ENCODE measurements around the gene SLC6A3.

SLC6A3 gene

DNA sequence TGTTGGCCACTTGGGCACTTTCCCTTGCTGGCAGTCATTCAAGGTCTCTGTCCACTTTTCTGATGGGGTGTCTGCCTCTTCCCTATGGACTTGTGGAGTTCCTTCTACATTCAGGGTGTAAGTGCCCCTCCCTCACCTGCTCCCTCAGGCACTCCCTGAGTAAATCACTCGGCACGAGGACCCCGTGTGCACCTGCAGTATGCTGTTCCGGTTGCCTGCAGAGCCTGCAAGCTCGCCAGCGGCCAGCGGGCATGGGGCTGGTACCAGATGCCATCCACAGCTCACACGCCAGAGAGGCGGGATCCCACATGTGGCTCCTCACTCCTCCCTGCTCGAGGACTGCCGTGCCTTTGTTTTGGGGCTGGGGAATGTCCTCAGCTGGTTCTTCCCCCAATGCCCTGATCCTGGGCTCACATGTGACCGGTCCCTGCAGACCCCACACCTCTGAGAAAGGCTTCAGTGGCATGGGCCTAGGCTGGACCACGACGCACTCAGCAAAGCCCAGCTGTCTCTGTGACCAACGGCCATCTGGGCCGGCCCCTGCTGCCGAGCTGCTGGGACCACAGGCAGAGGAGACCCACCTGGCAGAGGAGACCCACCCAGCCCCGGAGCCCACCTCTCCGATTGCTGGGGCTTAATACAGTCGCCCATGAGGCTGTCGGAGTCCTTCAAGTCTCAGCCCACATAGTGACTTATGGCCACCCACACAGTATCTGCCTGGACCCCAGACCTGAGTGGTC, 54.2 kb downstream of the SLC6A3 start:
- TF ChIP-seq, protein P1, sequence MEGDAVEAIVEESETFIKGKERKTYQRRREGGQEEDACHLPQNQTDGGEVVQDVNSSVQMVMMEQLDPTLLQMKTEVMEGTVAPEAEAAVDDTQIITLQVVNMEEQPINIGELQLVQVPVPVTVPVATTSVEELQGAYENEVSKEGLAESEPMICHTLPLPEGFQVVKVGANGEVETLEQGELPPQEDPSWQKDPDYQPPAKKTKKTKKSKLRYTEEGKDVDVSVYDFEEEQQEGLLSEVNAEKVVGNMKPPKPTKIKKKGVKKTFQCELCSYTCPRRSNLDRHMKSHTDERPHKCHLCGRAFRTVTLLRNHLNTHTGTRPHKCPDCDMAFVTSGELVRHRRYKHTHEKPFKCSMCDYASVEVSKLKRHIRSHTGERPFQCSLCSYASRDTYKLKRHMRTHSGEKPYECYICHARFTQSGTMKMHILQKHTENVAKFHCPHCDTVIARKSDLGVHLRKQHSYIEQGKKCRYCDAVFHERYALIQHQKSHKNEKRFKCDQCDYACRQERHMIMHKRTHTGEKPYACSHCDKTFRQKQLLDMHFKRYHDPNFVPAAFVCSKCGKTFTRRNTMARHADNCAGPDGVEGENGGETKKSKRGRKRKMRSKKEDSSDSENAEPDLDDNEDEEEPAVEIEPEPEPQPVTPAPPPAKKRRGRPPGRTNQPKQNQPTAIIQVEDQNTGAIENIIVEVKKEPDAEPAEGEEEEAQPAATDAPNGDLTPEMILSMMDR (IDR thresholded peaks at IDR 0.05) = no peak
- Histone ChIP-seq H3K9me3 (no peaks in the 10 kb centered on the region), H3K4me1 (ENCODE audit: control insufficient read depth in 1 of 2, insufficient read depth in 1 of 2, low read depth in 1 of 2, low read length in 1 of 2) (peaks cover 4 to 7% of the 10 kb centered on the region in 2 experiments), H3K27ac (no peak overlapping the region), H3K27me3 (peaks cover 98% of the 10 kb centered on the region), H3K36me3 (no peaks in the 10 kb centered on the region), H3K4me3 (ENCODE audit: low read depth in 1 of 2, low read length in 1 of 2) (no peak overlapping the region)

DNA sequence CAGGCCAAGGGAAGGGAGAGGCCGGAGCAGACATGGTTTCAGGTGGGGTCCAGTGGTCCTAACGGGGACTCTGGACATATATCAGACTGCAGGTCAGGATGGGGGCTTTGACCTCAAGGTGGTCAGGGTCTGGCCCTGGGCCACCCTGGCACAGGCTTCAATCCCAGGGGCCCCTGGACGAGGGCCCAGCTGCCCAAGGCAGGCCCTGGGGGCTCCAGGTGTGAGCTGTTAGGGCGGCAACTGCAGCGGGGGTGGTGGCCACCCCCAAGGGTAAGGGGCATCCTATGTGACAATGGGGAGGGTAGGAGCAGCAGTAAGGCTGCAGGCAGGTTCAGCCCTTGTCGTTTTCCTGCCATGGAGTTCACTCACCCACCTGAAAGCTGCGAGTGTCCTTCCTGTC, 54.9 kb downstream of the SLC6A3 start:
- peaks cover 98% of the 10 kb centered on the region for H3K27me3 ChIP-seq
- TF ChIP-seq, protein P1 (IDR thresholded peaks at IDR 0.05) = no peak

DNA sequence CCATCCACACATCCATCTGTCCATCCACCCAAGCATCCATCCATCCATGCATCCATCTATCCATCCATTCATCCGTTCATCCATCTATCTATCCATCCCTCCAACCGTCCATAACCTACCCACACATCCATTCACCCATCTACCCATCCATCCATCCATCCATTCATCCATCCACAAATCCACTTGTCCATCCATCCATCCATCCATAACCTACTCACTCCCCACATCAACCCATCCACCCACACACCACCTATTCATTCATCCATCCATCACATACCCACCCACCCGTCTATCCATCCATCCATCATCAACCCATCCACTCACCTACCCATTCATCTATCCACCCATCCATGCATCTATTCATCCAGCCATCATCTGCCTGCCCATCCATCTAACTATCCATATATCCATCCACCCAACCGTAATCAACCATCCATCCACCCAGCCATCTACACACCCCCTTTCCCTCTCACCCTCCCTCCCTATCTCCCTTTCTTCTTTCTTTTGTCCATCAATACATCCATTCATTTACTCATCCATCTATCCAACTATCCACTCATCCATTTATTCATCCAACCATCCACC, 56.8 kb downstream of the SLC6A3 start:
- H3K9me3 ChIP-seq = no peaks in the 10 kb centered on the region
- H3K4me1 ChIP-seq (ENCODE audit: control insufficient read depth in 1 of 2, insufficient read depth in 1 of 2, low read depth in 1 of 2, low read length in 1 of 2) = peaks cover 10 to 11% of the 10 kb centered on the region in 2 experiments
- peaks cover 98% of the 10 kb centered on the region for H3K27me3 ChIP-seq

More for the DNA sequence above, 54.9 kb downstream of the SLC6A3 start:
- Histone ChIP-seq H3K36me3 (no peaks in the 10 kb centered on the region), H3K4me1 (ENCODE audit: control insufficient read depth in 1 of 2, insufficient read depth in 1 of 2, low read depth in 1 of 2, low read length in 1 of 2) (peaks cover 9 to 11% of the 10 kb centered on the region in 2 experiments), H3K9me3 (no peaks in the 10 kb centered on the region), H3K27ac (no peak overlapping the region), H3K4me3 (ENCODE audit: low read depth in 1 of 2, low read length in 1 of 2) (no peak overlapping the region)

DNA sequence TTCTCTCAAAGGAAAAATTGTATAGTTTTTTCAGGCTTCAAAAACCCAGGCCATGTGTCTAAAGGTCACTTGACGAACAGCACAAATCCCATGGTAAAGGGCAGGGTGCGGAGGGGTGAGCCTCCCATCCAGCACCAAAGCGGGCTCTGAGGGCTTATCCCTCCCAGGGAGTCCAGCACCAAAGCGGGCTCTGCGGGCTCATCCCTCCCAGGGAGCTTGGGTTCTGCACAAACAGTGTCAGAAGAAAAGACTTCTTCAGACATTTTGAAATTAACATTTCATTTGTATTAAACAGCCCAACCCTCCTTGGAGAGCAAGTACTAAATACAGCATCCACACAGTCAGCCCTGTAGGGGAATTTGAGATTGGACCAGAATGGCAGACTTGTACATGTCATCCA, 57.4 kb downstream of the SLC6A3 start:
- H3K27me3 ChIP-seq = peaks cover 95% of the 10 kb centered on the region
- no peak overlapping the region for H3K27ac ChIP-seq
- no peak overlapping the region for H3K4me3 ChIP-seq (ENCODE audit: low read depth in 1 of 2, low read length in 1 of 2)
- no peaks in the 10 kb centered on the region for H3K36me3 ChIP-seq
- no peaks in the 10 kb centered on the region for H3K9me3 ChIP-seq
- TF ChIP-seq, protein P1 (IDR thresholded peaks at IDR 0.05) = no peak
- H3K4me1 ChIP-seq (ENCODE audit: control insufficient read depth in 1 of 2, insufficient read depth in 1 of 2, low read depth in 1 of 2, low read length in 1 of 2) = peaks cover 10 to 11% of the 10 kb centered on the region in 2 experiments

More for the DNA sequence above, 56.8 kb downstream of the SLC6A3 start:
- no peak overlapping the region for H3K4me3 ChIP-seq (ENCODE audit: low read depth in 1 of 2, low read length in 1 of 2)
- H3K27ac ChIP-seq = no peak overlapping the region
- TF ChIP-seq, protein P1 (IDR thresholded peaks at IDR 0.05) = no peak
- no peaks in the 10 kb centered on the region for H3K36me3 ChIP-seq

DNA sequence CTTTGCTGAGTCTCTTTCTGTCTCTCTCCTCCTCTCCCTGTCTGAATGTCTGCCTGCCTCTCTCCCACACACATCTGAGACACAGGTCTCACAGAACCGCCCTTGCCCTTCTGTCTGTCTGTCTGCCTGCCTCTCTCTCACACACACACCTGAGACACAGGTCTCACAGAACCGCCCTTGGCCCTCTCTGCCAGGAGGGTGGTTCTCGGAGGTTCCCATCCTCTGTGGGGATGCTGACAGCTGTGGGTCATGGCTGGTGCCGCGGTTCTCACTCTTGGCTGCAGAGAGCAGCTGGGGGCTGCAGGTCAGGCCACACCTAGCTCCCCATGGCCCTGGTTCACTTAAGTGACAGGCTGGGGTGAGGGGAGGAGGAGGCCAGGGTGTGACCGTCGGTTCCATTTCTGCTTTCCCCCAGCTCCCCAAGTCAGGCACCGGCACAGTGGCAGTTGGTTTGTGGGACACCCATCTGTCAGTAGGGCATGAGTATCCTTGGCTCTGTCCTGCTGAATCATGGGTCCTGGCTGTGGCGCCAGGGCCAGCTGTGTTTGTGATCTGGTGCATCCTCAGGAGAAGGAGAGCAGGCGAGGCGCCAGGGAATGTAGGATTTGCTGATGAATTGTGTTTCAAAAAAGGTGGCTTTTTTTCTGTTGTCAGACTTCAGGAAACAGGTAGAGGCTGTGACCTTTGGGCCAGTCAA, 58.0 kb downstream of the SLC6A3 start:
- peaks cover 88% of the 10 kb centered on the region for H3K27me3 ChIP-seq
- TF ChIP-seq, protein P1 (IDR thresholded peaks at IDR 0.05) = no peak

More for the DNA sequence above, 58.0 kb downstream of the SLC6A3 start:
- Histone ChIP-seq H3K36me3 (no peaks in the 10 kb centered on the region), H3K4me3 (ENCODE audit: low read depth in 1 of 2, low read length in 1 of 2) (no peak overlapping the region), H3K4me1 (ENCODE audit: control insufficient read depth in 1 of 2, insufficient read depth in 1 of 2, low read depth in 1 of 2, low read length in 1 of 2) (peaks cover 10 to 11% of the 10 kb centered on the region in 2 experiments), H3K9me3 (no peaks in the 10 kb centered on the region), H3K27ac (no peak overlapping the region)
